ENCODE measurements around the gene UNC13B.

Gene UNC13B

GRCh38 chr9:35193762-35194161 is 32.0 kb downstream of the UNC13B start:
- no peak overlapping the region for H3K27ac ChIP-seq (ENCODE audit: low read length)

DNA sequence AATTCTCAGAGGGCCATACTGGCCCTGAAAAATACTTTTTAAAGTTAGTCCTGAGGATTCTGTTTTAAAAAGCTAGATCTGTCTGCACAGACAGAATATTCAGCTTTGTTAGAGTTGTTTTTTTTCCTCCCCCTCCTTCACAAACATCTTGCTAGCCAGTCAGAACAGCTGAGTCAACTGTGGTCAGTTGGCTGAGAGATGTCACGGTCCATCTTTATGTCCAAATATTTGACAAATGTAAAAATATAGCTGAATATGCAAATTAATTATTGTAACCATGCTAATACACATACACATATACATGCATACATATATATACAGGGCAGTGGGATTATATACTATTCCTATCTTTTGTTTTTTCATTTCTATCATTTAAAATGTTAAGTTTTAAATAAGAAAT is 33.9 kb downstream of the UNC13B start:
- Histone ChIP-seq H3K9ac (ENCODE audit: low read depth, low read length) (no peak overlapping the region), H3K4me1 (ENCODE audit: insufficient read depth, low read length) (no peaks in the 10 kb centered on the region), H3K27me3 (ENCODE audit: insufficient read depth, low read length) (no peaks in the 10 kb centered on the region)

More at GRCh38 chr9:35193762-35194161, 32.0 kb downstream of the UNC13B start:
- Histone ChIP-seq H3K36me3 (ENCODE audit: insufficient read depth, low read depth, low read length) (no peaks in the 10 kb centered on the region; the same call in 1 of the 2 replicates), H3K9ac (ENCODE audit: low read depth, low read length) (no peak overlapping the region), H3K9me3 (ENCODE audit: insufficient read depth, low read depth, low read length) (peaks cover 37% of the 10 kb centered on the region), H3K4me1 (ENCODE audit: insufficient read depth, low read length) (no peaks in the 10 kb centered on the region), H3K4me3 (ENCODE audit: low read length) (no peak overlapping the region), H3K27me3 (ENCODE audit: insufficient read depth, low read length) (no peaks in the 10 kb centered on the region)

DNA sequence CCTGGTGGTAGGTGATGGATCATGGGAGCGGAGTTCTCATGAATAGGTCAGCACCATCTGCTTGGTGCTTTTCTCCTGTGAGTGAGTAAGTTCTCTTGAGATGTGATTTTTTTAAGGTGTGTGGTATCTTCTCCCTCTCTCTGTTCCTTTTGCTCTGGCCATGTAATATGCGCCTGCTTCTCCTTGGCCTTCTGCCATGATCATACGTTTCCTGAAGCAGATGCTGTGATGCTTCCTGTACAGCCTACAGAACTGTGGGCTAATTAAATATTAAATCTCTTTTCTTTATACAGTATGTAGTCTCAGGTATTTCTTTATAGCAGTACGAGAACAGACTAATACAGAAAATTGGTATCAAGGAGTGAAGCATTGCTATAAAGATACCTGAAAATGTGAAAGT is 36.4 kb downstream of the UNC13B start:
- H3K4me3 ChIP-seq (ENCODE audit: low read length): no peak overlapping the region
- no peaks in the 10 kb centered on the region for H3K4me1 ChIP-seq (ENCODE audit: insufficient read depth, low read length)
- no peaks in the 10 kb centered on the region for H3K36me3 ChIP-seq (ENCODE audit: insufficient read depth, low read depth, low read length)
- peaks cover 14% of the 10 kb centered on the region for H3K9me3 ChIP-seq (ENCODE audit: insufficient read depth, low read depth, low read length)
- H3K9ac ChIP-seq (ENCODE audit: low read depth, low read length): no peak overlapping the region
- H3K27ac ChIP-seq (ENCODE audit: low read length): no peak overlapping the region
- H3K27me3 ChIP-seq (ENCODE audit: insufficient read depth, low read length): no peaks in the 10 kb centered on the region

More for the DNA sequence above, 33.9 kb downstream of the UNC13B start:
- H3K4me3 ChIP-seq (ENCODE audit: low read length): no peak overlapping the region
- no peaks in the 10 kb centered on the region; the same call in 1 of the 2 replicates for H3K36me3 ChIP-seq (ENCODE audit: insufficient read depth, low read depth, low read length)
- peaks cover 34% of the 10 kb centered on the region for H3K9me3 ChIP-seq (ENCODE audit: insufficient read depth, low read depth, low read length)
- no peak overlapping the region for H3K27ac ChIP-seq (ENCODE audit: low read length)

DNA sequence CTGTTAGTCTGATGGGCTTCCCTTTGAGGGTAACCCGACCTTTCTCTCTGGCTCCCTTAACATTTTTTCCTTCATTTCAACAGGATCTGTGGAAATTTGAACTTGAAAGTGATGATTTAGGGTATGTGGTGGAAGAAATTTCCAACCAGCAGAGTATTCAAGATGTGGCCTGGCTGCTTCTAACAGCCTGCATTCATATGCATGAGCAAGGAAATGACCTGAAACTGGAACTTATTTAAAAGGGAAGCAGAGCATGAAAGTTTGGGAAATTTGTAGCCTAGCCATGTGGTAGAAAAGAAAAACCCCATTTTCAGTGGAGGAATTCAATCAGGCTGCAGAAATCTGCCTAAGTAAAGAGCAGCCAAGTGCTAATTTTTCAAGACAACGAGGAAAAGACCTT is 41.7 kb downstream of the UNC13B start:
- Histone ChIP-seq H3K27me3 (ENCODE audit: insufficient read depth, low read length) (no peaks in the 10 kb centered on the region), H3K27ac (ENCODE audit: low read length) (no peak overlapping the region), H3K9ac (ENCODE audit: low read depth, low read length) (no peak overlapping the region), H3K4me3 (ENCODE audit: low read length) (no peak overlapping the region), H3K36me3 (ENCODE audit: insufficient read depth, low read depth, low read length) (no peaks in the 10 kb centered on the region), H3K9me3 (ENCODE audit: insufficient read depth, low read depth, low read length) (peaks cover 17% of the 10 kb centered on the region), H3K4me1 (ENCODE audit: insufficient read depth, low read length) (no peaks in the 10 kb centered on the region)

DNA sequence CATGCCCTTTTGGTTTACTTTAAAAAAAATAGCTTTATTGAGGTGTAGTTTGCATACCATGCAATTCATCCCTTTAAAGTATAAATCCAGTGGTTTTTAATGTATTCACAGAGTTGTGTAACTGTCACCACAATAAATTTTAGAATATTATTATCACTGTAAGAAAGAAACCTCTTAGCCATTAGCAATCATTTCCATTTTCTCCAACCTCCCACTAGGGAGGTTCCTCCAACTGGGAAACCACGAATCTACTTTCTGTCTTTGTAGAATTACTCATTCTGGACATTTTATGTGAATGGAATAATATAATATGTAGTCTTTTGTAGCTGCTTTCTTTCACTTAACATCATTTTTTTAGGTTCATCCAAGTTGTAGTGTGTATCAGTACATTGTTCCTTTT is 43.5 kb downstream of the UNC13B start:
- Histone ChIP-seq H3K36me3 (ENCODE audit: insufficient read depth, low read depth, low read length) (no peaks in the 10 kb centered on the region), H3K9me3 (ENCODE audit: insufficient read depth, low read depth, low read length) (peaks cover 17% of the 10 kb centered on the region), H3K4me1 (ENCODE audit: insufficient read depth, low read length) (no peaks in the 10 kb centered on the region), H3K27me3 (ENCODE audit: insufficient read depth, low read length) (no peaks in the 10 kb centered on the region), H3K4me3 (ENCODE audit: low read length) (no peak overlapping the region), H3K9ac (ENCODE audit: low read depth, low read length) (no peak overlapping the region), H3K27ac (ENCODE audit: low read length) (no peak overlapping the region)

DNA sequence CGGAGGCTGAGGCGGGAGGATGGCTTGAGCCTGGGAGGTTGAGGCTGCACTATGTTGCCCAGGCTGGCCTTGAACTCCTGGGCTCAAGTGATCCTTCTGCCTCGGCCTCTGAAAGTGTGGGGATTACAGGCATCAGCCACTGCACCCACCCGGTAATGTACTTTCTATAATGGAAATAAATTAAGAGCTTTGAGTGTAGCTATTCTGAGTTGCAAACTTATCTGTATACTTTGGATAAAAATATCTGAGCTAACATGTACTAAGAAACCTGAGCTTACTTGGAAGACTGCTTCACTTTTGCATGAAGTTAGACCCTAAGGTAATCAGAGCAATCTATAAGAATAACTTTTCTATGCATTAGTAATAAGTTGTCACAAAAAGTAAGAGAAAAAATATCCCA is 50.0 kb downstream of the UNC13B start:
- no peak overlapping the region for H3K27ac ChIP-seq (ENCODE audit: low read length)
- no peak overlapping the region for H3K9ac ChIP-seq (ENCODE audit: low read depth, low read length)
- H3K27me3 ChIP-seq (ENCODE audit: insufficient read depth, low read length): no peaks in the 10 kb centered on the region
- no peak overlapping the region for H3K4me3 ChIP-seq (ENCODE audit: low read length)
- H3K36me3 ChIP-seq (ENCODE audit: insufficient read depth, low read depth, low read length): no peaks in the 10 kb centered on the region
- no peaks in the 10 kb centered on the region; the same call in 1 of the 2 replicates for H3K9me3 ChIP-seq (ENCODE audit: insufficient read depth, low read depth, low read length)
- H3K4me1 ChIP-seq (ENCODE audit: insufficient read depth, low read length): no peaks in the 10 kb centered on the region

- no peak overlapping the region for H3K9ac ChIP-seq (ENCODE audit: low read depth, low read length)
- no peak overlapping the region for H3K4me3 ChIP-seq (ENCODE audit: low read length)
- no peaks in the 10 kb centered on the region; the same call in 1 of the 2 replicates for H3K9me3 ChIP-seq (ENCODE audit: insufficient read depth, low read depth, low read length)
- no peaks in the 10 kb centered on the region for H3K36me3 ChIP-seq (ENCODE audit: insufficient read depth, low read depth, low read length)
- no peak overlapping the region for H3K27ac ChIP-seq (ENCODE audit: low read length)
- no peaks in the 10 kb centered on the region for H3K4me1 ChIP-seq (ENCODE audit: insufficient read depth, low read length)
- no peaks in the 10 kb centered on the region for H3K27me3 ChIP-seq (ENCODE audit: insufficient read depth, low read length)
Measured at GRCh38 chr9:35220659-35221338, 59.0 kb downstream of the UNC13B start.

GRCh38 chr9:35225677-35226076 is 63.9 kb downstream of the UNC13B start:
- Histone ChIP-seq H3K36me3 (ENCODE audit: insufficient read depth, low read depth, low read length) (no peaks in the 10 kb centered on the region), H3K27me3 (ENCODE audit: insufficient read depth, low read length) (no peaks in the 10 kb centered on the region), H3K4me1 (ENCODE audit: insufficient read depth, low read length) (no peaks in the 10 kb centered on the region), H3K9me3 (ENCODE audit: insufficient read depth, low read depth, low read length) (no peaks in the 10 kb centered on the region), H3K4me3 (ENCODE audit: low read length) (no peak overlapping the region), H3K9ac (ENCODE audit: low read depth, low read length) (no peak overlapping the region), H3K27ac (ENCODE audit: low read length) (no peak overlapping the region)

DNA sequence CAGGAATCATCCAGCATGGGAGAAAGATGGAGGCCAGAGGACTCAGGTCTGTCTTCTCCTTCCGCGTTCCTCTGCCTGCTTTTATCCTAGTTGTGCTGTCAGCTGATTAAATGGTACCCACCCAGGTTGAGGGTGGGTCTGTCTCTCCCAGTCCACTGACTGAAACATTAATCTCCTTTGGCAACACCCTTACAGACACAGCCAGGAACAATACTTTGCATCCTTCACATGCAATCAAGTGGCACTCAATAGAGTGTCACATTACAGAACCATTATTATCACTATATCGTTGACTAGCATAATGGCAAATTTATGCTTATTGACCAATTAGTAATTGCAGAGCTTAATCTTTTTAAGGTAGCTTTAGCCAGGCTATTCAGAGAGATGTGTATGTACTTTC is 64.8 kb downstream of the UNC13B start:
- Histone ChIP-seq H3K4me1 (ENCODE audit: insufficient read depth, low read length) (no peaks in the 10 kb centered on the region), H3K4me3 (ENCODE audit: low read length) (no peak overlapping the region), H3K9me3 (ENCODE audit: insufficient read depth, low read depth, low read length) (no peaks in the 10 kb centered on the region), H3K36me3 (ENCODE audit: insufficient read depth, low read depth, low read length) (no peaks in the 10 kb centered on the region), H3K27me3 (ENCODE audit: insufficient read depth, low read length) (no peaks in the 10 kb centered on the region), H3K9ac (ENCODE audit: low read depth, low read length) (no peak overlapping the region), H3K27ac (ENCODE audit: low read length) (no peak overlapping the region)

DNA sequence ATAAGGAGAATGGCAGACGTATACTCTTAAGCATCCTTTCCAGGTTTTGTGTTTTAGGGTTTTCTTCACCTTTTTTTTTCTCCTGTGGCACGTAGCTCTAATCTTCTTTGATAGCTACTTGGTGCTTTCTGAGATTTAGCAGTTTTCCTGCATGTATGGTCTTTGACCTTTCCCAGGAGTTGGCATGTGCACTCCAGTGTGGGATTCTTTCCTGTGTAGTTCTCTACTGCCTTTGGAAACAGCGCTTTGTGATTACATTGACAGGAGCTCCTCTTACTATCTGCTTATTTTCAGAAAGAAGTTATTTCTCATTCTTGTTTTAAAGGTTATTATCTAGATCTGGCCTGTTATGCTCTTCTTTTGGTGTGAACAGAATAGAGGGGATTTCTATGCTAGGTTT is 65.5 kb downstream of the UNC13B start:
- no peaks in the 10 kb centered on the region for H3K27me3 ChIP-seq (ENCODE audit: insufficient read depth, low read length)
- no peak overlapping the region for H3K9ac ChIP-seq (ENCODE audit: low read depth, low read length)
- no peak overlapping the region for H3K4me3 ChIP-seq (ENCODE audit: low read length)
- no peak overlapping the region for H3K27ac ChIP-seq (ENCODE audit: low read length)
- no peaks in the 10 kb centered on the region for H3K36me3 ChIP-seq (ENCODE audit: insufficient read depth, low read depth, low read length)
- H3K4me1 ChIP-seq (ENCODE audit: insufficient read depth, low read length): no peaks in the 10 kb centered on the region
- H3K9me3 ChIP-seq (ENCODE audit: insufficient read depth, low read depth, low read length): no peaks in the 10 kb centered on the region

- H3K9ac ChIP-seq (ENCODE audit: low read depth, low read length): no peak overlapping the region
- no peak overlapping the region for H3K4me3 ChIP-seq (ENCODE audit: low read length)
- H3K27me3 ChIP-seq (ENCODE audit: insufficient read depth, low read length): no peaks in the 10 kb centered on the region
- H3K36me3 ChIP-seq (ENCODE audit: insufficient read depth, low read depth, low read length): no peaks in the 10 kb centered on the region
- H3K27ac ChIP-seq (ENCODE audit: low read length): no peak overlapping the region
- H3K9me3 ChIP-seq (ENCODE audit: insufficient read depth, low read depth, low read length): no peaks in the 10 kb centered on the region
- no peaks in the 10 kb centered on the region for H3K4me1 ChIP-seq (ENCODE audit: insufficient read depth, low read length)
Measured at GRCh38 chr9:35229066-35229778, 67.4 kb downstream of the UNC13B start.

DNA sequence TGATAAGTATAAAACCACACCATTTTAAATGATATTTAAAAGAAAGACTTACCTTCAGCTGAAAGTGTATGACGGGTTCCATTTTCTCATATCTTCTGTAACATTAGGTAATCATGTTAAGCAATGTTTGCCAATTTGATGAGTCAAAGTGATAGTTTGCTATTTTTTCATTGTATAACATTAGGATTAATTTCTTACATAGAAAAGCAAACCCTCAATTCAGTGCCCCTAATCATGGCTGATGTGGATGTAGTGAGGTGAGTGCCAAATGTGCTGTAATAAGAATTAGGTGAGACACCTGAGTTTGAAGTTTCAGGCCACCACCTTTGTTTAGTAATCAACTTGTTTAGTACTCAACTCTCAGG is 68.0 kb downstream of the UNC13B start:
- Histone ChIP-seq H3K4me3 (ENCODE audit: low read length) (no peak overlapping the region), H3K36me3 (ENCODE audit: insufficient read depth, low read depth, low read length) (no peaks in the 10 kb centered on the region), H3K27ac (ENCODE audit: low read length) (no peak overlapping the region), H3K9me3 (ENCODE audit: insufficient read depth, low read depth, low read length) (no peaks in the 10 kb centered on the region), H3K27me3 (ENCODE audit: insufficient read depth, low read length) (no peaks in the 10 kb centered on the region), H3K4me1 (ENCODE audit: insufficient read depth, low read length) (no peaks in the 10 kb centered on the region), H3K9ac (ENCODE audit: low read depth, low read length) (no peak overlapping the region)

All from iPS-20b (cell line).